Endothelial cell of umbilical vein (primary cell): Measurements from ENCODE around the gene DNAJB1. TPM values are rescaled to one million over a fixed set of nuclear protein-coding genes. Genes with fewer than 3 reads are reported as not detected.

Experiments
- BruUV-seq: library from RNA; stranded (reverse); fragments of 400-500 nt; replicated peaks from 2 replicates; lab custom pipeline; 2021; lab: Mats Ljungman, UMichigan
- CTCF ChIA-PET: fragments of 300-600, 350-600 bp; sonication (Branson Sonifier 250); formaldehyde crosslinking; loops from one replicate; lab custom pipeline; 2021; ENCODE audit warnings: antibody characterized with exemption, inconsistent platforms; lab: Charles Lee
- POLR2A ChIA-PET: fragments of 300-600, 350-600 bp; sonication (Branson Sonifier 250); formaldehyde crosslinking; loops from one replicate; lab custom pipeline; 2021; ENCODE audit warnings: antibody characterized with exemption, inconsistent platforms; lab: Charles Lee
- DNase-seq: peaks from one replicate; pipeline ENCODE4 v3.0.0-alpha.2; 2011; ENCODE audit warnings: low read depth, low spot score
- FAIRE-seq: peaks from 2 replicates; lab custom pipeline; 2011; peaks lifted over from hg19 to GRCh38; lab: Jason Lieb, UNC
- H2AFZ ChIP-seq: 2 replicates; pipeline ENCODE4 v1.6.0; 2012; ENCODE audit warnings: low read depth, low read length, control low read depth, inconsistent platforms
- H3K27ac ChIP-seq: 2 replicates; pipeline ENCODE4 v1.5.1; 2011; ENCODE audit warnings: low read depth, mild to moderate bottlenecking, control low read depth, low read length, moderate library complexity; ENCODE audit not compliant: insufficient read depth
- H3K27me3 ChIP-seq, 2 experiments: 2 replicates each; pipeline versions ENCODE4 v1.6.0 to v1.6.1; 2011; ENCODE audit warnings: low read length in 2 of 2, mixed read lengths in 1 of 2; ENCODE audit not compliant: control insufficient read depth in 2 of 2, insufficient read depth in 2 of 2
- H3K36me3 ChIP-seq, 2 experiments: 2 replicates in 1 of 2; 3 replicates in 1 of 2; pipeline ENCODE4 v1.5.1; 2011; ENCODE audit warnings: low read length in 2 of 2, mild to moderate bottlenecking in 1 of 2, moderate library complexity in 1 of 2; ENCODE audit not compliant: control insufficient read depth in 2 of 2, insufficient read depth in 2 of 2; ENCODE audit errors: extremely low read depth in 1 of 2
- H3K4me1 ChIP-seq: 3 replicates; pipeline ENCODE4 v1.5.1; 2011; ENCODE audit warnings: mild to moderate bottlenecking, low read length; ENCODE audit not compliant: control insufficient read depth, insufficient read depth; ENCODE audit errors: extremely low read depth
- H3K4me2 ChIP-seq: 2 replicates; pipeline ENCODE4 v1.6.1; 2011; ENCODE audit warnings: low read length, control low read depth, mixed read lengths; ENCODE audit not compliant: insufficient read depth
- H3K4me3 ChIP-seq, 3 experiments: fragments of 200-600 bp in 1 of 3; sonication (generic), shearing (Covaris generic) in 1 of 3; replicated peaks in 1 of 3; 2 replicates each; pipeline ENCODE4 v1.5.1; 2011 to 2016; ENCODE audit warnings: control low read depth in 3 of 3, low read length in 3 of 3, mild to moderate bottlenecking in 2 of 3, inconsistent platforms in 1 of 3, low read depth in 1 of 3, moderate library complexity in 1 of 3; ENCODE audit not compliant: insufficient read depth in 1 of 3
- H3K79me2 ChIP-seq: 2 replicates; pipeline ENCODE4 v1.6.0; 2012; ENCODE audit warnings: low read length, inconsistent platforms; ENCODE audit not compliant: control insufficient read depth, insufficient read depth
- H3K9ac ChIP-seq: replicated peaks from 2 replicates; pipeline ENCODE3; 2011; ENCODE audit warnings: low read length, control low read depth; ENCODE audit not compliant: insufficient read depth; ENCODE audit errors: extremely low read depth
- H3K9me1 ChIP-seq: replicated peaks from 3 replicates; pipeline ENCODE4 v1.6.0; 2011; ENCODE audit warnings: mild to moderate bottlenecking, low read length; ENCODE audit not compliant: control insufficient read depth, insufficient read depth; ENCODE audit errors: extremely low read depth
- H3K9me3 ChIP-seq: replicated peaks from 2 replicates; pipeline ENCODE4 v1.5.1; 2012; ENCODE audit warnings: low read length, inconsistent platforms; ENCODE audit not compliant: control insufficient read depth, insufficient read depth
- H4K20me1 ChIP-seq: replicated peaks from 2 replicates; pipeline ENCODE3; 2011; ENCODE audit warnings: mild to moderate bottlenecking, low read length; ENCODE audit not compliant: control insufficient read depth, insufficient read depth; ENCODE audit errors: extremely low read depth
- EZH2 ChIP-seq: IDR thresholded peaks from 2 replicates; pipeline ENCODE4 v1.6.1; 2012; ENCODE audit warnings: borderline replicate concordance, low read depth, mild to moderate bottlenecking, moderate library complexity, low read length, inconsistent platforms; ENCODE audit not compliant: severe bottlenecking
- FOS ChIP-seq: IDR thresholded peaks from 2 replicates; pipeline ENCODE4 v1.6.1; 2011; ENCODE audit warnings: mild to moderate bottlenecking, low read length, moderate library complexity, borderline replicate concordance; ENCODE audit not compliant: insufficient read depth
- GATA2 ChIP-seq: IDR thresholded peaks from 2 replicates; pipeline ENCODE4 v1.7.0; 2011; ENCODE audit warnings: low read depth, mild to moderate bottlenecking, moderate library complexity, mixed read lengths, low read length; ENCODE audit not compliant: insufficient read length, insufficient read depth
- JUN ChIP-seq: IDR thresholded peaks from 2 replicates; pipeline ENCODE4 v1.6.1; 2011; ENCODE audit warnings: borderline replicate concordance, low read depth; ENCODE audit not compliant: insufficient read length, insufficient read depth
- MYC ChIP-seq: IDR thresholded peaks from one replicate; pipeline ENCODE4 v1.6.1; 2011; ENCODE audit warnings: mild to moderate bottlenecking, low read depth, low read length
- POLR2A ChIP-seq: IDR thresholded peaks from 2 replicates; pipeline ENCODE4 v1.6.1; 2012; ENCODE audit warnings: low read depth, mild to moderate bottlenecking, control low read depth, low read length
- POLR2AphosphoS5 ChIP-seq: IDR thresholded peaks from 2 replicates; pipeline ENCODE4 v1.6.1; 2012; ENCODE audit warnings: low read depth, mild to moderate bottlenecking, control low read depth, low read length, moderate library complexity; ENCODE audit not compliant: insufficient read depth
- dilution Hi-C: fragments of 300-500 bp; cut with MboI; formaldehyde crosslinking; loops from one replicate; pipeline ENCODE4 v1.15.0; 2019; ENCODE audit warnings: low sequenced_read_pairs; ENCODE audit not compliant: extremely low pct_ligation_motif_present
- intact Hi-C: fragments of 100-400 bp; cut with micrococcal nuclease; formaldehyde crosslinking; loops from one replicate; pipeline ENCODE4 v1.10.0; 2022
- polyA plus RNA-seq, 4 experiments: library from polyadenylated mRNA; depleted of rRNA in 3 of 4; stranded (reverse) in 3 of 4; unstranded in 1 of 4; fragments of >200 nt; gene quantifications; 2 replicates each; pipeline versions ENCODE4 v1.2.1 to v1.2.3, GENCODE V29; 2011 to 2012; ENCODE audit warnings: missing spikeins in 1 of 4
- total RNA-seq: library from RNA; stranded (reverse); gene quantifications from 2 replicates; pipeline ENCODE4 v1.2.3, GENCODE V29; 2021
- TF ChIP-seq, protein P1 (sequence below): IDR thresholded peaks from 2 replicates; pipeline ENCODE4 v1.6.1; 2011; ENCODE audit not compliant: insufficient read depth, insufficient read length
- TF ChIP-seq, protein P2 (sequence below), 2 donors: IDR thresholded peaks; 1 replicate in 1 of 2; 2 replicates in 1 of 2; pipeline ENCODE4 v1.5.1; 2011; ENCODE audit warnings: low read length in 2 of 2, mild to moderate bottlenecking in 2 of 2, moderate library complexity in 2 of 2, control low read depth in 1 of 2, inconsistent platforms in 1 of 2, low read depth in 1 of 2; ENCODE audit not compliant: insufficient read depth in 1 of 2; ENCODE audit errors: extremely low read depth in 1 of 2

DNAJB1 gene
- total and polyA plus RNA-seq, 2 donors (not counting 3 experiments of a cell fraction or from before 2014, with no cell fraction given): 58.6 to 59.8 TPM

DNA sequence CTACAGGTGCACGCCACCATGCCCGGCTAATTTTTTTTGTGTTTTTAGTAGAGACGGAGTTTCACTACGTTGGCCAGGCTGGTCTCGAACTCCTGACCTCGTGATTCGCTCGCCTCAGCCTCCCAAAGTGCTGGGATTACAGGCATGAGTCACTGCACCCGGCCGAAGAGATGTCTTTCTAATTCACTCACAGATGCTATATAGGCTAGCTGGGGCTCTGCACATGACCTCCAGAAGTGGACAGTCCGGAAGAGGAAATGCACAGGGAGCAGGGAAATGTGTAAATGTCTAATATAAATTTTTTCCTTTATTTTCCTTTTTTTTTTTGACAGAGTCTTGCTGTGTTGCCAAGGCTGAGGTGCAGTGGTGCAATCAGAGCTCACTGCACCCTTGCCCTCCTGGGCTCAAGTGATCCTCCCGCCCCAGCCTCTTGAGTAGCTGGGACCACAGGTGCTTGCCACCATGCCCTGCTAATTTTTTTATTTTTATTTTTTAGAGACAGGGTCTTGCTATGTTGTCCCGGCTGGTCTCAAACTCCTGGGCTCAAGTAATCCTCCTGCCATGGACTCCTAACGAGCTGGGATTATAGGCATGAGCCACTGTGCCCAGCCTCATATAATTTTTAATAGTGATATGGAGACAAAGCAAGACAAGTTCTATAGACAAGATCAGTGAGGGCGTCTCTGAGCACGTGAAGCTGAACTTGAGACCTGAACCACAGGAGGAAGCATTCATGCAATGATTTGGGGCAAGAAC lies 30.6 kb downstream of the DNAJB1 start:
- H3K9me3 ChIP-seq: no peaks in the 10 kb centered on the region
- no peak overlapping the region for H3K27ac ChIP-seq
- no peak for FAIRE-seq
- H4K20me1 ChIP-seq: no peaks in the 10 kb centered on the region
- H2AFZ ChIP-seq: no peak overlapping the region
- TF ChIP-seq, protein P1, sequence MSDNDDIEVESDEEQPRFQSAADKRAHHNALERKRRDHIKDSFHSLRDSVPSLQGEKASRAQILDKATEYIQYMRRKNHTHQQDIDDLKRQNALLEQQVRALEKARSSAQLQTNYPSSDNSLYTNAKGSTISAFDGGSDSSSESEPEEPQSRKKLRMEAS: no peak
- TF ChIP-seq POLR2AphosphoS5 (no peak), MYC (no peak), JUN (no peak), POLR2A (no peak), GATA2 (no peak), EZH2 (no peak), FOS (no peak)
- TF ChIP-seq, protein P2, sequence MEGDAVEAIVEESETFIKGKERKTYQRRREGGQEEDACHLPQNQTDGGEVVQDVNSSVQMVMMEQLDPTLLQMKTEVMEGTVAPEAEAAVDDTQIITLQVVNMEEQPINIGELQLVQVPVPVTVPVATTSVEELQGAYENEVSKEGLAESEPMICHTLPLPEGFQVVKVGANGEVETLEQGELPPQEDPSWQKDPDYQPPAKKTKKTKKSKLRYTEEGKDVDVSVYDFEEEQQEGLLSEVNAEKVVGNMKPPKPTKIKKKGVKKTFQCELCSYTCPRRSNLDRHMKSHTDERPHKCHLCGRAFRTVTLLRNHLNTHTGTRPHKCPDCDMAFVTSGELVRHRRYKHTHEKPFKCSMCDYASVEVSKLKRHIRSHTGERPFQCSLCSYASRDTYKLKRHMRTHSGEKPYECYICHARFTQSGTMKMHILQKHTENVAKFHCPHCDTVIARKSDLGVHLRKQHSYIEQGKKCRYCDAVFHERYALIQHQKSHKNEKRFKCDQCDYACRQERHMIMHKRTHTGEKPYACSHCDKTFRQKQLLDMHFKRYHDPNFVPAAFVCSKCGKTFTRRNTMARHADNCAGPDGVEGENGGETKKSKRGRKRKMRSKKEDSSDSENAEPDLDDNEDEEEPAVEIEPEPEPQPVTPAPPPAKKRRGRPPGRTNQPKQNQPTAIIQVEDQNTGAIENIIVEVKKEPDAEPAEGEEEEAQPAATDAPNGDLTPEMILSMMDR (IDR thresholded peaks at IDR 0.05; ENCODE audit: extremely low read depth in 1 of 2, insufficient read depth in 1 of 2, low read depth in 1 of 2, low read length in 2 of 2): no peak
- ChIA-PET POLR2A (no interaction called here), CTCF (interaction anchor here (1.0 to 1.9 kb wide), 4 partner anchors 9 to 126 kb away, joined by 3 to 5 read pairs (median 4); no protein-coding TSS in a partner anchor)
- no peak overlapping the region for H3K4me2 ChIP-seq
- peaks cover 3 to 16% of the 10 kb centered on the region in 2 experiments for H3K36me3 ChIP-seq
- no peak overlapping the region for H3K9ac ChIP-seq
- H3K9me1 ChIP-seq: no peaks in the 10 kb centered on the region
- no peaks in the 10 kb centered on the region for H3K27me3 ChIP-seq
- intact Hi-C loops: no loop called here
- no peak overlapping the region for H3K4me3 ChIP-seq
- no peaks in the 10 kb centered on the region for H3K4me1 ChIP-seq
- DNase-seq: no peak
- H3K79me2 ChIP-seq: peaks cover 2% of the 10 kb centered on the region
- no TSS peak for BruUV-seq
- dilution Hi-C loops: no loop called here
